VCaP (cell line): Measurements from ENCODE around the gene IFNAR2.
A peak's percentile ranks its signal among the peaks of the same experiment; 100 is the strongest.

ENCODE experiments used
- H3K27ac ChIP-seq: fragments of 450-650 bp; 2 replicates; pipeline ENCODE4 v1.5.1; 2017
- TF ChIP-seq, protein P1 (sequence below): fragments of 450-650 bp; conservative IDR thresholded peaks from 2 replicates; pipeline ENCODE4 v1.5.1; 2017; ENCODE audit warnings: mild to moderate bottlenecking, moderate library complexity

IFNAR2 gene

GRCh38 chr21:33229784-33230544 is at the start of gene IFNAR2:
Gene IFNAR2 (plus strand): TSS chr21:33229938. CDS start chr21:33241923, 11,985 bp downstream.
- peak within 1 kb of the TSS; percentile 92 for H3K27ac ChIP-seq
- TF ChIP-seq, protein P1, sequence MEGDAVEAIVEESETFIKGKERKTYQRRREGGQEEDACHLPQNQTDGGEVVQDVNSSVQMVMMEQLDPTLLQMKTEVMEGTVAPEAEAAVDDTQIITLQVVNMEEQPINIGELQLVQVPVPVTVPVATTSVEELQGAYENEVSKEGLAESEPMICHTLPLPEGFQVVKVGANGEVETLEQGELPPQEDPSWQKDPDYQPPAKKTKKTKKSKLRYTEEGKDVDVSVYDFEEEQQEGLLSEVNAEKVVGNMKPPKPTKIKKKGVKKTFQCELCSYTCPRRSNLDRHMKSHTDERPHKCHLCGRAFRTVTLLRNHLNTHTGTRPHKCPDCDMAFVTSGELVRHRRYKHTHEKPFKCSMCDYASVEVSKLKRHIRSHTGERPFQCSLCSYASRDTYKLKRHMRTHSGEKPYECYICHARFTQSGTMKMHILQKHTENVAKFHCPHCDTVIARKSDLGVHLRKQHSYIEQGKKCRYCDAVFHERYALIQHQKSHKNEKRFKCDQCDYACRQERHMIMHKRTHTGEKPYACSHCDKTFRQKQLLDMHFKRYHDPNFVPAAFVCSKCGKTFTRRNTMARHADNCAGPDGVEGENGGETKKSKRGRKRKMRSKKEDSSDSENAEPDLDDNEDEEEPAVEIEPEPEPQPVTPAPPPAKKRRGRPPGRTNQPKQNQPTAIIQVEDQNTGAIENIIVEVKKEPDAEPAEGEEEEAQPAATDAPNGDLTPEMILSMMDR, result no peak

GRCh38 chr21:33185852-33186251 is 43.9 kb upstream of the IFNAR2 start:
- H3K27ac ChIP-seq, result no peak overlapping the region

GRCh38 chr21:33187276-33187675 is 42.5 kb upstream of the IFNAR2 start:
- H3K27ac ChIP-seq, result no peak overlapping the region
- TF ChIP-seq, protein P1, result no peak

More at GRCh38 chr21:33185852-33186251, 43.9 kb upstream of the IFNAR2 start:
- TF ChIP-seq, protein P1, result no peak

- TF ChIP-seq, protein P1, result no peak
- H3K27ac ChIP-seq, result no peak overlapping the region
These were observed 40.5 kb upstream of the IFNAR2 start for GRCh38 chr21:33189237-33189636.

GRCh38 chr21:33189824-33190223 is 39.9 kb upstream of the IFNAR2 start:
- TF ChIP-seq, protein P1, result no peak
- H3K27ac ChIP-seq, result no peak overlapping the region

DNA sequence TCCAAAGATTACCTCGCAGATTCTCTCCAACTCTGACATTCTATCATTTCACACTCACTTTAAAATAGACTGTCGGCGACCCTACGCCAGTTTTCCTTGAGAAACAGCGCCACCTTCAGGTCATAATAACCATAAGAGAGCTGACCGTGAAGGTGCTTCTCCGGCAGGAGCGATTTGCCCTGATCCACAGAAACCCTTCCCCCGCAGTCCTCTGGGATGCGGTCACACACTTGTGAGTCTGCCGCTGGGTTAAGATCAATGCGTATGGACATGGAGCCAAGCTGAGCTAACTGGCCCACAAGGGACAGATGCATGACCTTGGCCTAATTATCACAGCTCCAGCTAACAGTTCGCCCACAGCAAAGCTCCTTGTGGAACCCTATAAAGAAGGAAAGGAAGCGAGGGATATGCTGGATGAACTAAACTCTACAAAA is 32.8 kb upstream of the IFNAR2 start:
- H3K27ac ChIP-seq, result no peak overlapping the region
- TF ChIP-seq, protein P1, result peak; percentile 92

- TF ChIP-seq, protein P1, result no peak
- H3K27ac ChIP-seq, result no peak overlapping the region
These were observed 32.2 kb upstream of the IFNAR2 start for GRCh38 chr21:33197496-33197895.
